Adrenal gland (tissue), 5 donors: ENCODE data around the gene CLMN.

ENCODE experiments used
- CTCF ChIP-seq, 6 experiments: fragments of 450-650 bp in 4 of 6; fragments of 200-600 bp in 2 of 6; sonication (generic) in 1 of 6; IDR thresholded peaks; 1 replicate in 5 of 6; 2 replicates in 1 of 6; pipeline versions ENCODE4 v1.5.1 to v1.8.0; 2016 to 2021; ENCODE audit warnings: antibody characterized with exemption in 6 of 6, mild to moderate bottlenecking in 2 of 6, moderate library complexity in 1 of 6
- POLR2A ChIP-seq, 2 donors: fragments of 450-650 bp; IDR thresholded peaks; one replicate each; pipeline ENCODE4 v1.6.1; 2017; ENCODE audit warnings: antibody characterized with exemption in 2 of 2, mild to moderate bottlenecking in 2 of 2, moderate library complexity in 1 of 2
- donor health status: DM: no; HTN: no; CAD: no.

GRCh38 chr14:95218006-95218405, 101.7 kb downstream of the CLMN start:
- TF ChIP-seq POLR2A (IDR thresholded peaks at IDR 0.05), result no peak
- no peak for TF ChIP-seq CTCF (IDR thresholded peaks at IDR 0.05)
